OCI-M2 (cell line): ENCODE results near the gene TMEM63C.

Experiments used
- DNase-seq: peaks from one replicate; lab custom pipeline; 2025; ENCODE audit not compliant: unreplicated experiment; lab: John Stamatoyannopoulos, UW

TMEM63C gene

DNA sequence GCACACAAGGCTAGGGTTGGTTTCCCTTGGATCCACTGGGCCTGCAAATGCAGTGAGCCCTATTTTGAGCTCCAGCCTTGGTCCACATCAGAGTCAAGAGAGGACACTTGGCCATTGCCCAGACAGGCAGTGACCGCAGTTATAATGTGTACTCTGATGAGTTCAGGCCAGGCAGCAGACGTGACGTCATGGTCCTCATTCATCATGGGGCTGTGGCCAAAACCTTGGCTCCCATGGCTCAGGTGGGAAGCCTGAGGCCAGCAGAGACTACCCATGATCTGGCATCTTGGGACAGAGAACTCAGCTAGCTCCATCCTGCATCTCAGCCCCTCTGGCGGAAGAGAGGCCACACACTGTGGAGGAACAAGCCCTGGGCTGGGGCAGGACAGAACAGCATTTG, 16.4 kb downstream of the TMEM63C start:
- DNase-seq, result no peak

DNA sequence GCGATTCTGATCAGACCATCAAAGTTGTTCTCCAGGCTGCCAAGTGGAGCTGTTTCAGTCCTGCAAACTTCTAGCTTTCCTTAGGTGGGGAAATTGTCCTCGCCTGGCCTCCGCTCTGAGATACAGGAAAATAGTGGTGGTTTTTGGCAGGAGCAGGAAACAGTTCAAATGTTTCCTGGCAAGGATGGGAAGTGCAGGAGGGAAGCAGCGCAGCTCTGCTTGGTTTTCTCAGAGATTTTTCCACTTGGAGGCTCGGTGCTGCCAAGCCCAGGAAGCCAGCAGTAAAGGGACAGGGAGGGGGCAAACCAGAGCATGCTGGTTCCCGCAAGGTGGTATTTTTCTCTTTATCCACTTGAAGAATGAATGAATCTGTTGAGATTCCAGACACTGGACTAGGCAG, 17.0 kb downstream of the TMEM63C start:
- DNase-seq, result no peak

DNA sequence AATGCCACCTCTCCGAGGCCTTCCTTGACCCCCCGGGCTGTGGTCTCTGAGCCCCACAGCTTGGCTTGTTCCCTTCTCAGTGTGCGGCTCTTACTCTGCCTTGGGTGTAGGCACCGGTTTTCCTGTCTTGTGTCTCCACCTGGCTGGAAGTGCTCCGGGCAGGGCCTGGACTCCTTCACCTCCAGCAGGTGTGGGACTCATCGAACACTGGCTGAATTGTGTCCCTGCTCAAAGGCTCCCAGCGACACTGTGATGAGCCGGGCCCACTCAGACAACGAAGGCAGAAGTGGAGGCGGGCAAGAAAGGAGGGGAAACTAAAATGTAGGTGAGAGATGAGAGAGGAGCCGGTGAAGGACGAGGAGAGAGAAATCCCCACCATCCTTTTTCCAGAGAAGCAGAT, 18.0 kb downstream of the TMEM63C start:
- no peak for DNase-seq

DNA sequence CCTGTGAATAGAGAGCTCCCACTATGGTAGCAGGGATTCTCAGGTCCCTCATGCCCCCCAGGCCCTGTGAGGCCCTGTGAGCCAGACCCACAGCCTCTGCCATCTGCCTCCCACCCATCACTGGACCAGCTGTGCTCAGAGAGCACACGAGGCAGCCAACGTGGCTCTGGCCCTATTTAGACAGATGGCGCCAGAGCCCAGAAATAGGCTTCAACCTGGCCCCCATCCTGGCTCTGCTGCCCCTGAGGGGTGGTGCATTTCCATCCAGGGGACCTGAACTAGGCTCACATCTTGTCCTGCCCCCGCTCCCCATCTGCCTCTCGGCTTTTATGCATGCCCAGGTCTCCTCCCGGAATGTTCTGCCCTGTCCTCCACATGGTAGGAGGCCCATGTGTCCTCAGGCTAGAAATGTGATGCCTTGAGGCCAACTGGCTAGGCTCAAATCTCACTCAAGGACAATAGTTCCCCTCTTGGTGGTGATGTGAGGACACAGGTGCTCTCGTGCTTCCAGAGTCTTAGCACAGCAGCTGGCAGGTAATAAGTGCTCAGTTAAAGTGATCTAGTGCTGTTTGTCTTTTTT, 18.9 kb downstream of the TMEM63C start:
- DNase-seq, result no peak

DNA sequence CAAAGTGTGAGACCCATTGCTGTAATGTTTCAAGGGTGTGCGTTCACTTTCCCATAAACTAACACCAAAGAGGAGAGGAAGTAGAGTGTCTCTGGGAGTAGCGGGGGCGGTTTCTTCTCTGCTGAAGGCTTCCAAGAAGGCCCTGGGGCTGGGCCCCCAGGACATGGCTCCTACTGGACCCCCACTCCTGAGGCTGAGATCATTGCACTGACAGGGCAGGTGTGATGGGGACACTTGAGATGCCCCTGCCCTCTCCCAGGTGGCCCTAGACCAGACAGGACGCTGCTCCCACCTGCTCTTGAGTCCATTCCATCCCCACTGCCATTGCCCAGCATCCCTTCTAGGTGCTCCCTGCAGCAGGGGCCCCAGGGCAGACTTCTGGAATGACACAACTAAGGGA, 20.1 kb downstream of the TMEM63C start:
- DNase-seq, result no peak

DNA sequence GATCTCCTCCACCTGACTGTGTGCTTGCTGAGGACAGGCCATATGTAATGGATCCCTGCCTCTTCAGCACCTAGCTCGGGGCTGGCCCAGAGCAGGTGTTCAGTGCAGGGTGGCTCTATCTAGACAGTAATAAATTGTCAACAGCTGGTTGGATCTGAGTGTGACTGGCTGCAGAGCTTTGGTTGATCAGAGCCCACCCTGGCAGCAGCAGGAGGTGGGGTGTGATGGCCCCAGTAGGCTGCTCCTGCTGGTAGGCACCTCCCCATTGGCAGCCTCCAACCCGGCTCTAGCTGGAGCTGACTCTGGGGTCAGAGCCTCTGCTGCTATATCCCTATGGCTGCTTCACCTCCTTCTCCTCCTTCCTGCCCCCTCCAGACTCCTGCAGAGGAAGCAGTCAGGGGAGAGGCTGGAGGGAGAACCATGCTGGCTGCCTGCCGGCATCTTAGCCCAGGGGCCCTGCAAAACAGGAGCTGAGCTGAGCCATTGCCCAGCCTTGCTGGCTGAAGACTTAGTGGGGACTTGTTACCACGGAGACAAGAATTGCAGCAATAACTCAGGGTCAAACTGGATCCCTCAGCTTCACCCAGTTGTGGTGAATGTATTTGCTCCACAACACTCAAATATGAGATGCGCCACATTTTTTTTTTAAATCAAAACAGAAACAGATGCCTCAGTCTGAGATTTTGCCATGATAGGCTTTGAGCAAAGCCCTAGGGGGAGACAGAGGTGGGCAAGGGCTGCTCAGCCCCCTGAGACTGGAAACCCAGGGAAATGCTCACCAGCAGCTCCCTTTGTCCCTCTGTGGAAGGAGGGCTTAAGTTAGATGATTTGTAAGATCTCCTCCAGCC, 22.2 kb downstream of the TMEM63C start:
- DNase-seq, result no peak

DNA sequence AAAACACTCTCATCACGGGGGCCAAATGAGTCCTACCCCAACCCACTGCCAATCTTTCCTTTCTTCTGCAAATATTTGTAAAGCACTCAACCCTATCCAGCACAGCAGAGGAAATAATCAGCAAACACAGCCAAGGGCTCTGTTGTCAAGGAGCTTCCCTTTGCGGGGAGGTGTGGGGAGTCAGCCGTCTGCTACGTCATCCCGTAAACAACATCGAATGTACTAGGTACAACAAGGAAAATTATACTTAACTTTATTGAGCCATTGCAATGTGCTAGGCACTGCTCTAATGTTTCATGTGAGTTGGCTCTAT, 22.8 kb downstream of the TMEM63C start:
- DNase-seq, result no peak

DNA sequence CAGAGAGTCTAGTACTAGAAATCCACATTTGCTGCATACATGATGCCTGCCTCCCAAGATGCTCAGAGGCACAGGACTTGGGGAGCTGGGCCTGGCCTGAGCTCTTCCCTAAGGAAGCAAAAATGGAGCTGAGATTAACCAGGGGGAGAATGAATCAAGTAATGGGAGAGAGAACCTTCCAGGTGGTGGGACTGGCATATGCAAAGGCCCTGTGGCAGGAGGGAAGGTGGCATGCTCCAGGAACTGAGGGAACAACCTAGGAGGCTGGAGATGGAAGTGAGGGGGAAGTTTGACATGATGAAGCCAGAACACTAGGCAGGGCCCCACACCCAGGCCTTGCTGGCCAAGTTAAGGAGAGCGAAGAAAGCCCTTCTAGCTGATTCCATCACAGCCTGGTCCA, 23.3 kb downstream of the TMEM63C start:
- no peak for DNase-seq

DNA sequence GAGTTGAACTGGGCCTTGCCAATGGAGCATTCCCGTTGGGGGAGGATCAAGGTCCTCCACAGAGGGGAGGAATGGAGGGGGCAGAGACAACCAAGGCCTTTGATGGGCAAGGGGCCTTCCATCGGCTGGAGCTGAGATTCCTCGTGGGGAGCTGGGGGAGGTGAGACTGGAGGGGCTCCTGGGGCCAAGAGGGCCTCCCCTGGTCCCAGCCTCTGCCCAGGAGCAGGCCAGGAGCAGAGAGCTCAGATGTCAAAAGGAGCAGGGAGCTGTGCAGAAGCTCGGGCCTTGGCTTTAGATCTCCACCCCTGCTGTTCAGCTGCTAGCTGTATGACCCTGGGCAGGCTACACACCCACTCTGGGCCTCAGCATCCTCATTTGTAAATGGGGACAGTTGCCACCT, 24.0 kb downstream of the TMEM63C start:
- no peak for DNase-seq

DNA sequence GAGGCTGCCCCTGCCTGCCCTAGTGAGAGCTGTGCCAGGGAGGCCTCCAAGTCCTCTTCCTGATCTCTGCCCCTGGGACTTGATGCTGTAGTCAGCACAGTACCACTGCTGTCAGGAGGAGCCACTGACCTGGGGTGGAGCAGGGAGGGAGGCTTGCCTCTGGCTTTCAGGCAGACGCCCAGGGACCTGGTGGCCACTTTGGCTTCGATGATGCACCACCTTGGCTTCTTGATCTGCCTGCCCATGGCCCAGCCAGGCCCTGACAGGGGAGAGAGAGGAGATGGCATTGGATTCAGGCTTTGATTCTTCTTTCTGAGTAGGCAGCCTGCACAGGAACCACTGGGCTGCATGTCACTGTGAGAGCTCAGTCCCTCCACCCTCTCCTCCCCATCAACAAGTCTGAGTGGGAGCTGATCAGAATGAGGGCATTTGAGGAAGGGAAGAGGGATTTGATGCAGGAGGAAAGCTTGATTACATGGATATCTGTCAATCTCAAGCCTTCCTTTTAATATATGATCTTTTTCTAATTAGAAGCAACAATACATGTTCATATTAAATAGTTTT, 24.7 kb downstream of the TMEM63C start:
- no peak for DNase-seq

DNA sequence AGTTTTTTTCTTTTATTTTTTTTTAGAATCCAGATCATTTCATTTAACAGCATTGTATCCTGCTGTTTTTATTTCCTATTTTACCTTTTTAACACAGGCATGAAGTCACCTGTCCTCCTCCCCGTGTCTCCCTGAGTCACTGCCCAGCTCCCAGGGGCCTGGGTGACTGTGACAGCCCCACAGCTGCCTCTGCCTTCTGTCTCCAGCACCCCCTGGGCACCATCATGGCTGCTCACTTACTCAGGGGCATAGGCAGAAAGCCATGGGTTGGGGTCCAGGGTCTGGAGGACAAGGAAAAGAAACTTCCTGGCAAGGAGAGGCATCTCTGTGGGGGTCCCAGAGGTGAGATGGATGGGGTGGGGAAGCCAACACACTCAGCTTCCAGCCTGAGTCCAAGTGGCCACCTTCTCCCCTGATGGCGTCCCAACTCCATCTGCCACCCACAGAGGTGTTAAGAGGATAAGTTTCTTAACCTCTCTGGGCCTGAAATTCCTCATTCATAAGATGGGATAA, 25.3 kb downstream of the TMEM63C start:
- DNase-seq, result no peak

DNA sequence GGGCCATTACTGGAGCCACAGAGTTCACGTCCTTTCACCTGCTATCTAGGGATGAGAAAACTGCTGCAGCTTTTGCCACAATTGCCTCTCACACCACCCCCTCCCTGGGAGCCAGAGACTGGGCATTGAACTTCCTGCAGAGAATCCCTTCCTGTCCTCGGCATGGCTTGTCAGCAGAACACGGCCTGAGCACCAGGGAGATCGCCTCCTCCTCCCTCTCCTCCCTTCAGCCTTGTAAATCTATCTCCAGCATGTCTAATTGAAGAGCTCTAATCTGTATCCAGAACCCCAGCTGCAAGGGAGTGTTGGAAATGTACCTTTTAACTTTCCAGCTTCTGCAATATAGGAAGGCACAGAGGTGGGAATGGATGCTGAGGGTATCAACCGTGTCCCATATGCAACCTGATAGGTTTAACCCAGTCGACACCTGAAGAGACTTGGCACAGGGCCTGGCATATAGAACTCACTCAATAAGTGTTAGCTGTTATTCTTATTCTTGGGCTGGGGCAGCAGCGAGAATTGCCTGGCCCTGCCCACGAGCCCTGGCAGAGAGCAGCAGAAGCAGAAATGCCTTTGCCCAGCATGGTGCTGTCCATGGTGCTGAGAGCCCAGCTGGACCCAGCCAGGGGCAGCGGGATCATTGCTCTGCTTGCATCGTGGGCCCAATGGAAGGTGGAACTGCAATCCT, 26.8 kb downstream of the TMEM63C start:
- no peak for DNase-seq

DNA sequence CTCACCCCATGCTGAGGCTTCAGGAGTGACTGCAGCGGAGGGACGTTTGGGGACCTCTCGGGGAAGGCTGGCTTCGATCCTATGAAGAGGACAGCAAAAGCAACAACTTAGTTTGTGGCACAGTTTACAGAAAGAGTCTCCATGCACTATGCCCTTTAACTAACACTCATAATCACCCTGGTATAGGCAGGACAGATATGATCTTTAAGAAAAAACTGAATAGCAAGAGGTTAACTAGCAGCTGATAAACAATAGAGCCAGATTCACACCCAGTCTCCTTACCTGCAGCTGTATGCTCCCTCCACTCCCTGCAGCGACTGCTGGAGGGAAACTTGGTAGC, 27.4 kb downstream of the TMEM63C start:
- DNase-seq, result no peak

DNA sequence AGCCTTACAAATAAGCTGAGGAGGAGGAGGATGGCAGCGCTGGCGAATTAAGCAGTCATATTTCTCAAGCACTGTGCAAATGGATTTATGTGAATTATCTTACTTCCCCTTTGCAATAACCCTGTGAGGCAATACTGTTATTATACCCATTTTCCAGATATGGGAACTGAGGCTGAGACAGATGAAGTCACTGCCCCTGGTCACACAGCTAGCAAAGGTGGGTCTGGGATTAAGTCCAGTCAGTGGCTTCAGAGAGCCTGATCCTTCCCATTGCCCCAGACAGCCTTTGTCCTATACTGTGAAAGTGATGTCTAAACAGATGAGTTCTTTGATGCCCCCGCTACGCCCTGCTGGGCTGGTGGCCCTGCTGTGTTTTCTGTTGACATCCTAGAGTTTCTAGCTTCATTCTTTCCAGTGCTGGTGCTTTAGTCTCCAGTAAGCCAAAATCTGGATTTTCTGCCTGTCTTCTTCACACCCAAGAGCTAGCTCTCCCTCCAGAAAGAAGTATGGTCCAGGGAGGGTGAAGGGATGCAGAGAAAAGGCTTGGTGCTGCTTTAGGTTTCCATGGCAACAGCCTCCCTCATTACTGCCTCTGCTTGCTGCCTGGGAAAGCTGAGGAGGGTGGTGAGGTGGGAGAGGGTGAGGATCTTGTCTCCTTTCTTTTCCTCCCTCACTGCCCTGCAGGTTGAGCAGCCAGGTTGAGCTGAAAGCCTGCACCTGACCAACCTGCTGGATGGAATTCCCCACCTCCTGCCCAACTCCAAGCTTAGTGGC, 30.7 kb downstream of the TMEM63C start:
- DNase-seq, result no peak

DNA sequence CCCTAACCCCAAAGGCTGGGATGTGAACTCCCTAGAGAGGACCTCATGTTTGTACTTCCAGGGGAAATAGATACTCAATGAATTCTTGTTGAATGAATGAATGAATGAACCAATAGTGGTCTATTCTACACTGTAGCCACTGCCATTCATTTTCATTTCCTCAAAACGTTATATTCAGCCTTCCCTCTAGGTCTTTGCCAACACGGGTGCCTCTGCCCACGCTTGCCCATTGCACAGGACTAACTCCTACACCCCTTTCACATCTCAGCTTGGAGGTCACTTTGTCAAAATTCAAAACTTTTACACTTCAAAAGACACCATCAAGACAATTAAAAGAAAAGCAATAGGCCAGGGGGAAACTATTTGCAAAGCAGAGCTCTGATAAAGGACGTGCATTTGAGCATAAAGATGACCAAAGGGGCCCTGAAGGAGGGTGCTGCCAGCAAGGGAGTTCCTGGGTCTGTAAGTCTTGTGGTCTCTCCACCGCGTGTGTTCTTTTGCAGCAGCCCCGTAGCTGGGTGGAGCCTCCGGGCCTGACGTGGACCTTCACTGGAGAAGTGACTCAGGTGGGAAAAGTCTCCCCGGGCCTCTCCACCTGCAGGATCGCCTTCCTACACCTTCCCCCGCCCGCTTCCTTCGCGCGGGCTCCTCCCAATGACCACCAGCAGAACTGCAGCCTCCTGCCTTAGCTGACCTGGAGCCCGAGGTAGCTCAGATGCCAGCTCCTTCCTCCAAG, 31.5 kb downstream of the TMEM63C start:
- no peak for DNase-seq

DNA sequence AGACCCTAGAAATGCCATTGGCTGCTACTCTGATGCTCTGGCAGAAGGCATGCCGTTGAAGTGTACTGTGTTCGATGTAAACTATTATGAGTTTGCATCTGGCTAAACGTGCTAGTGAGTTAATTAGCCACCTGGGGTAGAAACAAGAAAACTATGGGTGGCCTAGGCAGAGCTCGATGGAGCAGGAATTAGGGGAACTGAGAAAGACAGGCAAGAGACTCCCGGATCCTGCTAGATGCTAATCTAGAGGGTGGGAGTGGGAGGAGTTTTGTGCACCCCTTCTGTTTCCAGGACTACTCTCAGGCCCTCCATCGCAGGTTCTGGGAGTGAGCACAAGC, 32.0 kb downstream of the TMEM63C start:
- no peak for DNase-seq

DNA sequence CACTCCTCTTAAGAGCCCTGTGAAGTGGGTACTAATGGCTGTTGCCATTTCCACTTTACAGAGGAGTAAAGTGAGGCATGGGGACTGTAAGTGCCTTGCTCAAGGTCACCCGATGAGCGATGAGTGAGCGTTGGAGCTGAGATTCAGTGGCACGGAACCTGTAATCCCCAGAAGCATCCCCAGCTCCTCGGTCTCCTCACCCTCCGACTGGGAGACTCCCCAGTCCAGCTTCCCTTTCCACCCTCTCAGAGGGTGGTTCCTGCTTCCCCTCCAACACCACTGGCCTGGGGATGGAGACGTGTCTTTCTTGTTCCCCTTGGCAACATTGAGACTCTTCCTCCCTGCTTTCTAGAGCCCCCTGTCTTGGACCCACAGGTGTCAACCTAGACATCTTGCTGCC, 32.6 kb downstream of the TMEM63C start:
- no peak for DNase-seq

DNA sequence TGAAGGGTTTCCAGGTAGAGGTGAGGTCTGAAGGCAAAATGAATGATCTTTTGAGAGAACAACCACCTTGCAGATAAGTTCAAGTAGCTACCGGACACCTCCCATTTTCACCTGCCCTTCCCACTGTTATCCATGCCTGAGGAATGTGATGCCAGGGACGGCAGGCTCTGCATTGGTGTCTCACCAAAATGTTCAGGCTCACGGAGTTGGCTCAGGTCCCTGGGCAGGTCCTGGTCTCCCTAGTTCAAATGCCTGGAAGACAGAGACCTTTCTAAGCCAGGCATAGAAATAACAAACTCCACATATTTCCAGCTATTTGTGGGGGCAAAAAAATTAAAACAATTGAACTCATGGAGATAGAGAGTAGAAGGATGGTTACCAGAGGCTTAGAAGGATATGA, 36.0 kb downstream of the TMEM63C start:
- DNase-seq, result no peak

DNA sequence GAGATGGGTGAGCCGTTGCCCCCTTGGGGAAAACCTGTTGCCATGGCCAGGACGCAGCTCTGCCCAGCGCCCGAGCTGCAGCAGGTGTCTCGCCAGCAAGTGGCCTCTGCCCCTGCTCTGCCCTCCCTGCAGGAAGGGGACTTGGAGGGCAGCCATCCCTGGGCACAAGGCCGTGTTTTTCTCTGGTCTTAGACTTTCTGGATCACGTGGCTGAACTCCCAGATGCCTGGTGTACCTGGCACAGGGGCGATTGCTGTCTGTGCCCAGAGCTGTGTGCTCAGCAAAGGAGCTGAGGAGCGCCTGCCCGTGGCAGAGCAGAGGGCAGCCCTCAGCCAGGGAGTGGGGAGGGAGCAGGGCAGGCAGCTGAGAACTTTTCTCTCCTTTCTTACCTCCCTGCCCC, 38.0 kb downstream of the TMEM63C start:
- no peak for DNase-seq

DNA sequence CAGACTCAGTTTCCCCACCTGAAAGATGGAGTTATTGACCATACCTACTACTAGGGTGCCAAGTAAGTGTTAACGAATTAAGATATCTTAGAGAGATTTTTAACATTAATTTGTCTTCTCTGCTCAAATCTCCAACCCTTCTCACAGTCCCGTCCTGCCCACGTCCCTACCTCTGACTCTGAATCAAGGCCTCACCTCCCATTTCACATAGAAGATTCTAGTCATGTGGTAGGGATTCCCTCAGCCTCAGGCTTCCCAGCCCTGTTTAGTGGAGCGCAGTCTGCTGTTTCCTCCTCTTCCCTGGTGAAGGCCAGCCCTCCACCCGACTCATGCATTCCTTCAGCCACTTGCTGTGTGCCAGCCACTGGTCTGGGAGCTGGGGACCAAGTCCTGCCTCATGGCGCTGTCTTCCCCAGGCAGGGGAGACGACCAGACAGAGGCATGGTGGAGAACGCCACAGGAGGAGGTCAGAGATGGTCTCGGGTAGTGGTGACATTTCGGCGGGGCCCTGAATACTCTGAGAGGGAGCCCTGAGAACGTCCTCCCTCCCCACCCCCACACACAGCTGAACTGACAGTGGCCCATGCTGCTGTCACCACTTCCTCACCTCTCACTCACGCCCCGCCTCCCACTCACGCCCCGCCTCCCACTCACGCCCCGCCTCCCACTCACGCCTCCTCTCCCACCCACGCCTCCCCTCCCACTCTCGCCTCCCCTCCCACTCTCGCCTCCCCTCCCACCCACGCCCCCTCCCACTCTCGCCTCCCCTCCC, 38.8 kb downstream of the TMEM63C start:
- no peak for DNase-seq
